ENCODE measurements around the gene TRIM9.

The TRIM9 gene

GRCh38 chr14:51089278-51089677, 5.6 kb downstream of the TRIM9 start:
- H3K36me3 ChIP-seq: no peaks in the 10 kb centered on the region
- no peaks in the 10 kb centered on the region for H3K9me3 ChIP-seq
- H3K4me1 ChIP-seq: peaks cover 12% of the 10 kb centered on the region; the same call in 1 of the 2 replicates
- no peaks in the 10 kb centered on the region for H3K27me3 ChIP-seq
- no peak overlapping the region for H3K4me3 ChIP-seq (ENCODE audit: low read depth, low read length)
- TF ChIP-seq CTCF (IDR thresholded peaks at IDR 0.05; ENCODE audit: low read depth, low read length): no peak
- no peak for DNase-seq

- DNase-seq: peak; percentile 31
- Histone ChIP-seq H3K4me1 (peaks cover 12% of the 10 kb centered on the region; the same call in 1 of the 2 replicates), H3K4me3 (ENCODE audit: low read depth, low read length) (no peak overlapping the region), H3K27me3 (no peaks in the 10 kb centered on the region), H3K9me3 (no peaks in the 10 kb centered on the region), H3K36me3 (no peaks in the 10 kb centered on the region)
- TF ChIP-seq CTCF (IDR thresholded peaks at IDR 0.05; ENCODE audit: low read depth, low read length): no peak
Measured at GRCh38 chr14:51087031-51087441, 7.9 kb downstream of the TRIM9 start.

- Histone ChIP-seq H3K9me3 (no peaks in the 10 kb centered on the region), H3K4me1 (peaks cover 15% of the 10 kb centered on the region), H3K36me3 (no peaks in the 10 kb centered on the region), H3K4me3 (ENCODE audit: low read depth, low read length) (no peak overlapping the region), H3K27me3 (no peaks in the 10 kb centered on the region)
- TF ChIP-seq CTCF (IDR thresholded peaks at IDR 0.05; ENCODE audit: low read depth, low read length): no peak
- DNase-seq: no peak
Measured at GRCh38 chr14:51086044-51086443, 8.9 kb downstream of the TRIM9 start.

DNA sequence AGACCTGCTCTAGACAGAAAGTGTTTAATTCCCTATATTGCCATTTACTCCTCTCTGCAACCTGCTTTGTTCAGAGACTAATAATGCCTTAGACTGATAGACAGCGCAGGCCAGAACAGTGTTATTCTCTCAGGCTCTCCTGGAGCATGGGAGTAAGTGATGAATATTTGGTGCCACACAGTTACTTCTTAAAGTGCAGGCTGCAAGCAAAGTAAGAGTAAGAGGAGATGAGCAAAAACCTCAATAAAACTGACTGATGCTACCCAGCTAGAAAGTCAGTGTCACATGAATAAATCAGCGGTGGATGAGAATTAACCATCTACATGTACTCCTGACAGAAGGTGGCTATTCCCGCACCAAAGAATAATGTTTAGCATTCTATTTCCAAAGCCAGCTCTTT, 9.9 kb downstream of the TRIM9 start:
- Histone ChIP-seq H3K36me3 (no peaks in the 10 kb centered on the region), H3K9me3 (no peaks in the 10 kb centered on the region), H3K4me3 (ENCODE audit: low read depth, low read length) (no peak overlapping the region), H3K27me3 (no peaks in the 10 kb centered on the region), H3K4me1 (peaks cover 22% of the 10 kb centered on the region)
- DNase-seq: no peak
- TF ChIP-seq CTCF (IDR thresholded peaks at IDR 0.05; ENCODE audit: low read depth, low read length): no peak

- no peaks in the 10 kb centered on the region for H3K9me3 ChIP-seq
- no peak for TF ChIP-seq CTCF (IDR thresholded peaks at IDR 0.05; ENCODE audit: low read depth, low read length)
- no peak for DNase-seq
- no peak overlapping the region for H3K4me3 ChIP-seq (ENCODE audit: low read depth, low read length)
- H3K36me3 ChIP-seq: no peaks in the 10 kb centered on the region
- H3K4me1 ChIP-seq: peaks cover 26% of the 10 kb centered on the region
- H3K27me3 ChIP-seq: no peaks in the 10 kb centered on the region
Measured at GRCh38 chr14:51084507-51084906, 10.4 kb downstream of the TRIM9 start.

DNA sequence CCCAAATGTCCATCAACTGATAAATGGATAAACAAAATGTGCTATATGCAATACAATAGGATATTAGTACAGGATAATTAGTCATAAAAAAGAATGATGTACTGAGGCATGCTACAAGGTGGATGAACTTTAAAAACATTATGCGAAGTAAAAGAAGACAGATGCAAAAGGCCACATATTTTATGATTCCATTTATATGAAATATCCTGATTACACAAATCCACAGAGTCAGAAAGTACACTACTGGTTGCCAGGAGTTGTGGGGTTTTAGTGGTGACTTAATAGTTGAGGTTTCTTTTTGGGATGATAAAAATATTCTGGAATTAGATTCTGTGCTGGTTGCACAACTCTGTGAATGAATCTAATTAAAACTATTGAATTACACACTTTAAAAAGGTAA, 12.6 kb downstream of the TRIM9 start:
- H3K9me3 ChIP-seq: no peaks in the 10 kb centered on the region
- H3K36me3 ChIP-seq: no peaks in the 10 kb centered on the region
- no peaks in the 10 kb centered on the region for H3K27me3 ChIP-seq
- no peak for DNase-seq
- TF ChIP-seq CTCF (IDR thresholded peaks at IDR 0.05; ENCODE audit: low read depth, low read length): no peak
- H3K4me3 ChIP-seq (ENCODE audit: low read depth, low read length): no peak overlapping the region
- H3K4me1 ChIP-seq: peaks cover 36% of the 10 kb centered on the region

All from BE2C (cell line).